LNCAP (cell line): ENCODE results near the gene CRHR1.

Experiments used
- TF ChIP-seq, protein P1 (sequence below): fragments of 450-650 bp; IDR thresholded peaks from 2 replicates; pipeline ENCODE4 v1.5.1; 2017; ENCODE audit warnings: mild to moderate bottlenecking

The CRHR1 gene

DNA sequence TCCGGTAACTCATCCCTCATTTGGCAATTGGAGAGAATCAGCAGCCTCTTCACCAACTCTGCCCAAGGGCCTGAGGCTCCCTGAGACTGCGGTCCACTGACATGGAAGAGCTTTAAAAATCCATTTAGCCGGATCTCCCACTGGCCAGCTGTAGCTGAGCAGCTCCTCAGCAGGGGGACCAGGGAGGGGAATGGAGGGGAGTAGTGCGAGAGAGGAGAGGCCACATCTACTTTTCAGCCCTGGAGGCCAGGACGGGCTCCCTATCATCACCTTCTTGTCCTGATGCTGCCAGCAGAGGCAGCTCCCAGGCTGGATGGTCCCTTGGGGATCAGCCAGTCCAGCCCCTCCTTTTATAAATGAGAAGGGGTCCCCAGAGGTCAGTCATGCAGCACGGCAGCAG, 35.5 kb downstream of the CRHR1 start:
- TF ChIP-seq, protein P1, sequence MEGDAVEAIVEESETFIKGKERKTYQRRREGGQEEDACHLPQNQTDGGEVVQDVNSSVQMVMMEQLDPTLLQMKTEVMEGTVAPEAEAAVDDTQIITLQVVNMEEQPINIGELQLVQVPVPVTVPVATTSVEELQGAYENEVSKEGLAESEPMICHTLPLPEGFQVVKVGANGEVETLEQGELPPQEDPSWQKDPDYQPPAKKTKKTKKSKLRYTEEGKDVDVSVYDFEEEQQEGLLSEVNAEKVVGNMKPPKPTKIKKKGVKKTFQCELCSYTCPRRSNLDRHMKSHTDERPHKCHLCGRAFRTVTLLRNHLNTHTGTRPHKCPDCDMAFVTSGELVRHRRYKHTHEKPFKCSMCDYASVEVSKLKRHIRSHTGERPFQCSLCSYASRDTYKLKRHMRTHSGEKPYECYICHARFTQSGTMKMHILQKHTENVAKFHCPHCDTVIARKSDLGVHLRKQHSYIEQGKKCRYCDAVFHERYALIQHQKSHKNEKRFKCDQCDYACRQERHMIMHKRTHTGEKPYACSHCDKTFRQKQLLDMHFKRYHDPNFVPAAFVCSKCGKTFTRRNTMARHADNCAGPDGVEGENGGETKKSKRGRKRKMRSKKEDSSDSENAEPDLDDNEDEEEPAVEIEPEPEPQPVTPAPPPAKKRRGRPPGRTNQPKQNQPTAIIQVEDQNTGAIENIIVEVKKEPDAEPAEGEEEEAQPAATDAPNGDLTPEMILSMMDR: no peak

- TF ChIP-seq, protein P1: no peak
Observed at GRCh38 chr17:45820052-45820780, 36.1 kb downstream of the CRHR1 start.

- TF ChIP-seq, protein P1: no peak
Observed at GRCh38 chr17:45821147-45821546, 37.0 kb downstream of the CRHR1 start.

DNA sequence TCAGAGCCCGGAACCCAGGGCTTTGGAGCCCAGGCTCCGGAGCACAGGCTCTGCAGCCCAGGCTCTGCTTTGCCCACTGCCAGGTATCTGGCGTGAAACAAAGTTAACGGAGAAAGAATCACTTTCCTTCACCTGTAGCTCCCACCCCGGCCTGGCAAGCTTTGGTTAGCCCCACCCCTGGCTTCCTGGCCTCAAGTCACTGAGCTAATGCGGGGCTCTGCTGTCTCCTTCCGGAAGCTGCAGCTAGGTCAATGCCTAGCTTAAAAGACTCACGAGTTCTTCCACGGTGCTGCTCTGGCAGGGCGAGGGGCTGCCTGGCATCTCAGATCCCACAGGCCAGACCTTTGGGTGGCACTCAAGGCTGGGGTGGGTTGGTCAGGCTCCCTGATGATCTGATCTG, 39.5 kb downstream of the CRHR1 start:
- TF ChIP-seq, protein P1: no peak

- TF ChIP-seq, protein P1: no peak
Observed at GRCh38 chr17:45824475-45824874, 40.4 kb downstream of the CRHR1 start.

DNA sequence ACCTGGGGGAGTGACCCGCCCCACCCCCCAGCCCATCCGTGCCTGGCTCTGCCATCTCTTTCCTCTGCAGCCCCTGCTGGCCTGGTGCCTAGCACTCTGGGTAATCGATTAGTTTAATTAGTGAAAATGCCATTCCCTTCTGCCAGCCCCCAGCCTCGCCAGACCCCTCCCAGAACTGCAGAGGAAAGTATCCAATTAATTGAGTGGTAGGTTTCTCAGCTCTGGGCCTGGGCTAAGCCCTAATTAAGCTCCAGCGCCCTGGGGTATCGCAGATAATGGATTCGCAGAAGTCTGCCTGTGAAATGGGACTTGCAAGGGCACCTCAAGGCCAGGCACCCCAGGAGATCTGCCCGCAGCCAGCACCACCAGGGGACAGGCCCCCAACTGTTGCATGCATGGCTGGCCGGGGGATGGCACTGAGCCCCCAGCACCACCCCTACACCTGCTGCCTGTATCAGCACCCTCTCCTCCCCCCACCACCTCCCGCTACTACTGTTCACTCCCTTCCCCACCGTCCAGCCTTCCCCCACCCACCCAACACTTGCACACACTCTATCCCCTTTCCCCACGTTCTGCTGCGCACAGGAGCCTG, 40.9 kb downstream of the CRHR1 start:
- TF ChIP-seq, protein P1: no peak

DNA sequence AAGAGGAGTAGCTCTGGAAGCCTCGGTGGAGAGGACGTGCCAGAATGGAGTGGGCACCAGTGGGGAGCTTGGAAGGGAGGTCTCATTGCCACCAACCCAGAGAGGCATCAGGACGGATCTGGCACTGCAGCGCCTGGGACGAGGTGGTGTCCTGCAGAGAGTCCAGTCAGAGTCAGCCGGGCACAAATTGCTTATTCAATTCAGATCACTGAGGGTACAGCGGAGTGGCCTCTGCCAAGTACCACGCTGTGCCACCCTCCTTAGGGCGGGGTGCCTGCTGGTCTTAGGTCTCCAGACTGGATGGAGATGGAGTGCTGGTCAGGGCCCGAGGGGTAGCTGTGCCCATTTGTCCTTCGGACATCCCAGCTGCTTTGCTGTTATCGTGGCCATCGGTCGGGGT, 41.7 kb downstream of the CRHR1 start:
- TF ChIP-seq, protein P1: no peak
